GM12801 (cell line): Measurements from ENCODE around the gene IL15RA.

ENCODE experiments used
- TF ChIP-seq, protein P1 (sequence below): IDR thresholded peaks from one replicate; pipeline ENCODE4 v1.5.1; 2011; ENCODE audit warnings: control low read depth; ENCODE audit not compliant: insufficient read length; ENCODE audit errors: extremely low read depth

The IL15RA gene

DNA sequence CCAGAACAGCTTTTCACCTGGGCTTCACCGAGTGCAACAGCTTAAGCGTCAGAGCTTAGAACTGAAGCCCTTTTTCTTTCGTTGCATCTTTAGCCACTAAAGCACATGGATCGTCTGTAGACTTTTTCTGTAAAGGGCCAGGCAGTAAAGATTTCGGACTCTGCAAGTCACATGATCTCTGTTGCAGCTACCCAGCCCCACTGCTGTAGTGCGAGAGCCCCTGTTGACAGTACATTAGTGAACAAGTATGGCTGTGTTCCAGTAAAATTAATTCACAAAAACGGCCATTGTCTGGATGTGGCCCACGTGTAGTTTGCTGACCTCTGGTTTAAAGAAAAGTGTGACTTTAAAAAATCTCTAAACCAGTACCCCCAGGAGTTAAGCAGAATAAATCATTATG, 47.9 kb downstream of the IL15RA start:
- TF ChIP-seq, protein P1, sequence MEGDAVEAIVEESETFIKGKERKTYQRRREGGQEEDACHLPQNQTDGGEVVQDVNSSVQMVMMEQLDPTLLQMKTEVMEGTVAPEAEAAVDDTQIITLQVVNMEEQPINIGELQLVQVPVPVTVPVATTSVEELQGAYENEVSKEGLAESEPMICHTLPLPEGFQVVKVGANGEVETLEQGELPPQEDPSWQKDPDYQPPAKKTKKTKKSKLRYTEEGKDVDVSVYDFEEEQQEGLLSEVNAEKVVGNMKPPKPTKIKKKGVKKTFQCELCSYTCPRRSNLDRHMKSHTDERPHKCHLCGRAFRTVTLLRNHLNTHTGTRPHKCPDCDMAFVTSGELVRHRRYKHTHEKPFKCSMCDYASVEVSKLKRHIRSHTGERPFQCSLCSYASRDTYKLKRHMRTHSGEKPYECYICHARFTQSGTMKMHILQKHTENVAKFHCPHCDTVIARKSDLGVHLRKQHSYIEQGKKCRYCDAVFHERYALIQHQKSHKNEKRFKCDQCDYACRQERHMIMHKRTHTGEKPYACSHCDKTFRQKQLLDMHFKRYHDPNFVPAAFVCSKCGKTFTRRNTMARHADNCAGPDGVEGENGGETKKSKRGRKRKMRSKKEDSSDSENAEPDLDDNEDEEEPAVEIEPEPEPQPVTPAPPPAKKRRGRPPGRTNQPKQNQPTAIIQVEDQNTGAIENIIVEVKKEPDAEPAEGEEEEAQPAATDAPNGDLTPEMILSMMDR, result no peak

DNA sequence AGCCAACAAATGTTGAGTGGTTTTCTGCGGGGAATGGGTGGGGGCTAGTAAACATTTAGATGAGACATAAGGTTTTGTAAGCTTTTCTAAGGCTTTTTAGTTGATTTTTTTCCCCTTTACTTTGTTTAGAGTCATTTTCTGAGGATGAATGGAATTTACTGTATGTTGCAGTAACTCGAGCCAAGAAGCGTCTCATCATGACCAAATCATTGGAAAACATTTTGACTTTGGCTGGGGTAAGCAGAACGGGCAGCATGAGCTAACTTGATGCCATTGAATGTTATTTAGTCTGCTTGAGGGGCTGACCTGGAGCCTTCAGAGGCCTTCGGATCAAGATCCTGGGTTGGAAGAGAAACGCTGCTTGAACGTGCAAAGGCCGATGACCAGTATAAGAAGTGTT, 50.0 kb downstream of the IL15RA start:
- TF ChIP-seq, protein P1, result no peak

DNA sequence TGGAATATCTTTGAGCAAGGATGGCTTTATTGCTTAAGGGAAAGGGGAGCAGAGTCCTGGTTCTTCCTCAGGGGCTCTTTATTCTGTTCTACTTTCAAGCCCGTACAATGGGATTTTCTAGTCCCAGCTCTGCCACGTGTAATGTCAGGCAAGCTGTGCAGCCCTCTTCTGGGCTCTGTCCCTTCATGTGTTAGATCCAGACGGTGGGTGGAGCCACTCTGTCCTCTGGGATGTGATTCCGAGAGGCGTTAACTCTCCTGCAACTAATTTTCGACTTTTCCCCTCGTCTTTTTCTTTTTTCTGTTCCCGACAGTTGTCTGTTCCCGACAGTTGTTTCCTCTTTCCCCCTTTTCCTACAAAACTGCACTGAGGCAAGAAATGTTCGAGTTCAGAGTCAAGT, 52.5 kb downstream of the IL15RA start:
- TF ChIP-seq, protein P1, result no peak

DNA sequence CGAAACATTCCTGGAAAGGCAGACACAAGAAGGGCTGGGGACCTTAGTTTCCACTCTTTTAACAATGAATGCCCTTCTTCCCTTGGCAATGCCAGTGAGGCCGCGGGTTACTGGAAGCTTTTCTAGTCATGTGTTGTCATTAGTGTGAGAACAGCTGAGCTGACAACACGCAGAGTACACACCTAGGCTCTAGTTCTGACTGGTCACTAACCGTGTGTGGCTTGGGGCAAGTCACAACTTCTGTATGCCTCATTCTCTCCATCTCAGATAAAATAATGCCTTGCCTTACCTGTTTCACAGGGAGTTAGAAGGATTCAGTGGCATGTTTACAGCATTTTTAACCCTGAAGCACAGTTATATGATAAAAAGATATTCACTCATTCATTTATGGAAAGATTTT, 55.6 kb downstream of the IL15RA start:
- TF ChIP-seq, protein P1, result no peak

DNA sequence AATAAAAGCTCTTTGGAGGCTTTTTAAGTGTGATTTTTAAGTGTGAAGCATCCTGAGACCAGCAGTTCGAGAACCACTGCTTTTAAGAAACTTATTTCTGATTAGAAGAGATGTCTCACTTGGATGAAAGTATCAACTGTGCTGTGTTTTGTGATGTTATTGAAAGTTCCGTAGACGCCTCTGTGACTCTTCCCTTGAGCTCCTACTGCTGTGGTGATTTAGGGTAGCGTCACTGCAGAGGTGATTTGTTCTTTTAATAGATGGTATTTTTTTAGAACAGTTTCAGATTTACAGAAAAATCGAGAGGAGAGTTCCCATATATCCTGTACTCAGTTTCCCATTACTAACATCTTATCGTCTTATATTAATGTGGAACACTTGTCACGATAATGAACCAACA, 57.8 kb downstream of the IL15RA start:
- TF ChIP-seq, protein P1, result no peak

DNA sequence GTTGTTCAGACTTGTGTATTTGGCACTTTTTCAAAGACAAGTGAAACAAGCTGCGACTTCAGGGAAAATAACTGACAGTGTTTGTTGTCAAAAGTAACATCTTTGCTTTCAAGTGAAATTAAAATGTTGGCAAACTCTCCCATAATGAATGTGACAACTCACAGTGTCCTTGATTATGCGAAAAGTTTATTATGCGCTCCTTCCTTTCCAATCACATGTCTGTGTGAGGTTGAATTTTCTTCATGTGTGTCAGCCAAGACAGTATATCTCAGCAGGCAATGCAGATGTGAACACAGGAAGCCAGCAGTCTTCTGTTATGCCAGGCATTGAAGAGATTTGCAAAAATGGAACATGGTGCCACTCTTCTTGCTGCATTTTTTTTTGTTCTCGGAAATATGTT, 58.6 kb downstream of the IL15RA start:
- TF ChIP-seq, protein P1, result no peak

DNA sequence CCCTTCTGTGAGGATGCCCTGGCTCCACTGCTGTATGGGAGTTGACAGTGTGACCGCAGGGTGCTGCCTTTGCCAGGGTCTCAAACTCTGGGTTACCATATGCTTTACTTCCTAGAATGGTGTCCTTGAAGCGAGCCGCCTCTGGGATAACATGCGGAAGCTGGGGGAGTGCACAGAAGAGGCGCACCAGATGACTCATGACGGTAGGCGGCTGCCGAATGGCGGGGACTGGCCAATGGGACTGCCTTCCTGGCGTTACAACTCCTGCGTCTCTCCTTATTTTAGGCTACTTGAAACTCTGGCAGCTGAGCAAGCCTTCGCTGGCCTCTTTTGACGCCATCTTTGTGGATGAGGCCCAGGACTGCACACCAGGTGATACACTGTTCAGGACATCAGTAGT, 60.0 kb downstream of the IL15RA start:
- TF ChIP-seq, protein P1, result no peak

DNA sequence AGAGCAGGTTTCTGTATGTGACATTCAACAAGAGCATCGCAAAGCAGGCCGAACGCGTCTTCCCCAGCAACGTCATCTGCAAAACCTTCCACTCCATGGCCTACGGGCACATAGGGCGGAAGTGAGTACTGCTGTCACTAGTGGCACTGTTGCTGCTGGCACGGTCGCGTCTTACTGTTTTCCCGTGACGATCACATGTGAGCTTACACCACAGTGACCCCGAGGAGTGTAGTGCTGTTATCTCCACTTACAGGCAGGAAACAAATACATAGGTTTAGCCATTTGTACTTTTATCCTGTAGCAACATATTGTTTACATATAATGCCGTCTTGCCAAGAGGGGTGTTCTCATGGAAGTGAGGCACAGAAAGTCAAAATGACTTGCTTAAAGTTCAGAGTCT, 61.9 kb downstream of the IL15RA start:
- TF ChIP-seq, protein P1, result no peak
